NCI-H69 (cell line): ENCODE results near the gene CD151.

Experiments
- DNase-seq: peaks from one replicate; lab custom pipeline; 2025; lab: John Stamatoyannopoulos, UW

Gene CD151

DNA sequence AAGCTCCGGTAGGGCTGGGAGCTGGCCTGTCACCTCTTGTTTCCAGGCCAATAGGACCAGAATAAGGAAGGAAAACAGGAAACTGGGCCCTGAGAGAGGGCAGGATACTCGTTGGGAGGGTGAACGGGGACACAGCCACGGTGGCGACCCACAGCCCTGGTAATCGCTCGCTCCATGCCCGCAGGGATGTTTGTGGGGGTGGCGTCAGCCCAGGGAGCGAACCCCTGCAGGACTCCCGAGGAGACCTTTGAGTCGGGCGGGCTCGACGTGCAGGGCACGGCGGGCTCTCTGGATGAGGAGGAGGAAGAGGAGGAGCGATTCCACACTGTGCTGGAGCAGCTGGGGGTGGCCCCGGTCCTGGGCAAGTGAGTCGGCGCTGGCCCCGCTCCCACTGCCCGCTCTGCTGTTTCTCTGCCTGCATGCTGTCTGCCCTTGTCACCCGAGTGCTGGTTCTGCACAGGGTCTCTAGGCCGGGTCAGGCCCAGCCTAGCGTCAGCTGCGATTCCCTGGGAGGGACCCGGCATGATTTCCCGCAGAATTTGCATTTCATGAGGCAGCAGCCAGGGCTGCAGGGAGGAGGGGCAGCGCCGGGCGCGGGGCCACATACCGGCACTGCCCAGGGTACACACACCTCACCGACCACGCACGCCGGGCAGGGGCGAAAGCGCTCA is 3.4 kb upstream of the CD151 start:
- no peak for DNase-seq

DNA sequence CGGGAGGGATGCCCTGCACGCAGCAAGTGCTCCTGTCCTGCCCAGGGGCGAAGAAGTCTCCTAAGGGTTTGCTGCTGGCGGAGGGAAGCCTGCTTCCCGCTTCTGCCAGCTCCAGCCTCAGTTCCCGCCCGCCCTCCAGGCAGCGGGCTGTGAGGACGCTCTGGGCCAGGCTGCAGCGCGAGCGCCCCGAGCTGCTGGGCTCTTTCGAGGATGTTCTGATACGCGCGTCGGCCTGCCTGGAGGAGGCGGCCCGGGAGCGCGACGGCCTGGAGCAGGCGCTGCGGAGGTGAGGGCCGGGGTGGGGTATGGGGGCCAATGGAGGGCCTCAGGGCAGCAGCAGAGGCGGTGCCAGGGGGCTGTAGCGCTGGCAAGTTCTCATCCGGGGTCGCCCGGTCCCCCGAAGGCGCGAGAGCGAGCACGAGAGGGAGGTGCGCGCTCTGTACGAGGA is 2.9 kb upstream of the CD151 start:
- DNase-seq = peak; percentile 68

DNA sequence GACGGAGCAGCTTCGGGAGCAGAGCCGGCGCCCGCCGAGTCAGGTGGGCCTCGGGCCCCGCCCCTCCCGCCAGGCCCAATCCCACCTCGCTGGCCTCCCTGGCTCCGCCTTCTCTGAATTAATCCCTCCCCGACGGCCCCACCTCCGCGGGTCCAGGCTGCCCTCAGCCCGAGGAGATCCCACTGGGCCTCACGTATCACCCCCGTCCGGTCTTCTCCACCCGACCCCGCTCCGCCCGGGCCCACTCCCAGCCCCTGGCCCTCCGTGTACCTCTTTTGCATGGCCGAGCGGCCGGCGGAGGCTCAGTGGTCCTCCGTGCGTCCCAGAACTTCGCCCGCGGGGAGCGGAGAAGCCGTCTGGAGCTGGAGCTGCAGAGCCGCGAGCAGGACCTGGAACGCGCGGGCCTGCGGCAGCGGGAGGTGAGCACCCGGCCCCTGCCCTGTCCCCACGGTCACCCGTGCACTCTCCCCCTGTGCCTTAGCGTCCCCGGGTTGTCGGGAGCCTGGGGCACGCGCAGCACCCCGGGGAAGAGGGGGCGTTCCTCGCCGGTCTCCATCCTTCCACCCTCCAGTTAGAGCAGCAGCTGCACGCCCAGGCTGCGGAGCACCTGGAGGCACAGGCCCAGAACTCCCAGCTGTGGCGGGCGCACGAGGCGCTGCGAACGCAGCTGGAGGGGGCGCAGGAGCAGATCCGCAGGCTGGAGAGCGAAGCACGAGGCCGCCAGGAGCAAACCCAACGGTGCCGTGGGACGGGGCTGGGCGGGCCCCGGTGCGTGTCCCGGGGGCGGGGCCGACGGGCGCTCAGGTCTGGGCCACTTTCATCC is 2.2 kb upstream of the CD151 start:
- DNase-seq = peak; percentile 93

DNA sequence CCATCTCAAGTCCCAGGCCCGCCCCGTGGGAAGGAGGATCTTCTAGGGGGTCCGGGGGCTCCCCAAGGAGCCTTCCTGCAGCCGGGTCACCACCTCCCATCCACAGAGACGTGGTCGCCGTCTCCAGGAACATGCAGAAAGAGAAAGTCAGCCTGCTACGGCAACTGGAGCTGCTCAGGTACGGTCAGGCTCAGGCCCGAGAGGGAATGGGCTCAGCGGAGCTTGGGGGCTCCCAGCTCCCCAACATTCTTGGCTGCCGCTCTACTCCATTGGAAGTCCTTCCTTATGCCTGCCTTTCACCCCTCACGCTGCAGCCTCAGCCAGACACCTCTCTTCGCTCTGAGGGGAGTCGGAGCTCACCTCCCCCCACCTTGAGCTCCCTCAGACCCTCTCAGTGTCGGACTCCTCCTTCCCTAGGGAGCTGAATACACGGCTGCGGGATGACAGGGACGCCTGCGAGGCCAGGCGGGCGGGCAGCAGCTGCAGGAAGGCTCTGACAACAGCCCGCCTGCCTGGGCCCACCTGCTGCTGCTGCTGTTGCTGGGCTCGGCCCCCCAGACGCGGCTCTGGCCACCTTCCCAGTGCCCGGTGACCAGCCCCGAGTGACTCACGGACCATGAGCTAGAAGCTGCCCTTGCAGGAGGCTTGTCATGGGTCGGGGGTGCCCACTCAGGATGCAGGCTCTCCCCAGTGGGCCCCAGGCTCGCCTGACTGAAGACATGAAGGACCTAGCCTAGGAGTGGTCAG is 1.5 kb upstream of the CD151 start:
- DNase-seq = peak; percentile 70

DNA sequence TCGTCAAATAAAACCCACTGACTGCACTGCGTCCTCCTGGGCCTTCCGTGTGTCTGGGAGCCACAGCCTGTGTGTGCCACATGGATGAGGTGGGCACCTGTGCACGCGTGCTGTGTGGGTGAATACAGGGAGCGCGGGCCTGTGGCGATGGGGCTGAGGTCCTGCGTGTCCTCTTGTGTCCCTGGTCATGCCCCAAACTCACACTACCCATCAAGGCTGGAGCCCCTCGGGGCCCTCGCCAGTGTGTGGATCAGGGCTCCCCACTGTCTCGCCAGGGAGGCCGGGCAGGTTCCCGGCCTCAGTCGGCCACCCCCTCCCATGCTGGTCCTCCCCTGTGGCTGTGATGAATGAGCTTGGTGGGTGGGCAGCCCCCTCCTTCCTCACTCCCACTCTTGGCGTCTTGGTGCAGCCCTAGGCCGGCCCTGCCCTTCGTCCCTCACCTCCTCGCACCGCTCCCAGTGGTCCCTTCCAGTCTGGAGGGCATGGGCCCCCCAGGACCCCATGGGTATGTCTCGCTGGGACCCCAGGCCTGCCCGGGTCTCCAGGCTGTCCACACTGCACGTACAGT is 707 bp upstream of the CD151 start:
- no peak for DNase-seq

DNA sequence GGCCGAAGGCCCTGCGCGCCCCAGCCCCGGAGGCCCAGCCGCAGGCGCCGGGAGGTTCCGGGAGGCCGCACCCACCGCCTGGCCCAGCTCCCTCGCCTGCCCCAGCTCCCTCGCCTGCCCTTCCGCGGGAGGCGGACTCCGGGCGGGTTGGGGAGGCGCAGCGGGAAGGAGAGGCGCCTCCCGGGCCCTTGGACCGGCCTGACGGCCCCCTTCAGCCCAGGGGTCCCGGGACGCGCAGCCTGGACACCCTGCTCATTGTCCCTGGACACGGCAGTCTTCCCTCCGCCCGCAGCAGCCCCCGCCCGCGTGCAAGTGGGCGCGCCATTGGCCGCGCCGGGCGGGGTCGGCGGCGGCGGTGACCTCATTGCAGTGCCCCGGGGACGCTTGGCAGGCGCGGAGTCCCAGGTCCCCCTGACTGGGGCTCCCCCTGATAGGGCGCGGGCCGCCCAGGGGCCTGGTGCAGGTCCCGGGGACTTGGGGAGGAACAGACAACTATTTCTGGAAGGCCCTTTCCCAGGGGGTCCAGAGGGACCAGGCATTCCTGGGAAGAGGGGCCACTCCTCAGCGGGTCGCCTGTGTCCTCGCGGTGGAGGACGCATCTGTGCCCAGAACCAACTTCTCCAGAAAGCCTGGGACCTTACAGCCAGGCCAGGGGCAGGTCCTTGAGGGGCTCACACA is 501 bp downstream of the CD151 start:
- DNase-seq = peak; percentile 70

DNA sequence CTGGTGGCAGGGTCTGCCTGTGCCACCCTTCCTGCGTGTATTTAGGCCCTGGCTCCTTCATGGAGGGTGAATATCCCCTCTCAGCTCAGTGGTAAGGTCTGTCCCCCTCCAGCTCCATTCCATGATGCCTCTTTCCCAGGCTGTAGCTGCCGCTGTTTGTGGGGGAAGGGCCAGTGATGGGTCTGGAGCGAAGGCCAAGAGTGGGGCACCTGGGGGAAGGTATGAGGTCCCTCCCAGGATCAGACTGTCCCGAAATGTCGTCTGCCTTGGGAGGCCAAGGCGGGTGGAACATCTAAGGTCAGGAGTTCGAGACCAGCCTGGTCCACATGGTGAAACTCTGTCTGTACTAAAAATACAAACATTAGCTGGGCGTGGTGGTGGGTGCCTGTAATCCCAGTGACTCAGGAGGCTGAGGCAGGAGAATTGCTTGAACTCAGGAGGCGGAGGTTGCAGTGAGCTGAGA is 1.1 kb downstream of the CD151 start:
- peak; percentile 40 for DNase-seq

DNA sequence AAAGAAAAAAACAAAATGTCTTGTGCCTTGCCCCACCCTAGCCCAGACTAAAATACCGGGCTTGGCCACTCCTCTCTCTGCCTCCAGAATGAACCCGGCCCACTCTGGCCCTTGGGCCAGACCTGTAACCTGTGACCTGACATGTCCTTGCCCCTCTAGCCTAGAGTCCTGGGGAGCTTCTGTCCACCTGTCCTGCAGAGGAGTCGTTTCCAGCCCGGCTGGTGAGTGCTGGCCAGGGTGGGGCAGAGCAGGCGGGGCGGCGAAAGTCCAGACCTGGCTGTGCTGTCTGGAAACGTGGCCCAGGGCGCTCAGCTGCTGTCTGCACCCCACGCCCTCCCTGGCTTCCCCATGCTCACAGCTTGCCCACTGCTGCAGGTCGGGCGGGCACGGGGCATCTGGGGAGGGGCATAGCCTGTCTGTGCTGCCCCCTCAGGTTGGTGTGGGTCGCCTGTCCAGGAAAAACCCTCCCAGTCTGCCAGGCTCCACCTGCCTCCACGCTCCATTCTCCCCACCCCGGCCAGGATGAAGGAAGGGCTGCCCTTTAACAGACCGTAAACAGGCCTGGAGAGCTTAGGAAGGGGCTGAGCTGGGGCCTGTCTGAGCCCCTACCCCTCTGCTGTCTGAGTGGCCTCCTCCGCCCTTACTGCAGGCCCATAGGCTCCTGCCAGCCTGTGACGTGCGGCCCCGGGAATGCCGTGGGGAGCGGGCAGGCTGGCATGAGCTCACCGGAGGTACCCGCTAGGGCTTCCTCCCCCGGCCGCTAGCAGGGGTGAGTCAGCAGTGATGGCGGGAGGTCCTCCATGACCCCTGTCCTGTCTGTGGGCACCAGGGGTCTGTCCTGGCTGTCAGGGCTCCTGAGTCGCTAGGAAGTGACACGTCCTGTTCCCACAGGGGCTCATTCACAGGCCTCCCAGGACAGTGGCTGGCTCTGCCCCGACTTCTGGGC is 1.9 kb downstream of the CD151 start:
- DNase-seq = peak; percentile 48

DNA sequence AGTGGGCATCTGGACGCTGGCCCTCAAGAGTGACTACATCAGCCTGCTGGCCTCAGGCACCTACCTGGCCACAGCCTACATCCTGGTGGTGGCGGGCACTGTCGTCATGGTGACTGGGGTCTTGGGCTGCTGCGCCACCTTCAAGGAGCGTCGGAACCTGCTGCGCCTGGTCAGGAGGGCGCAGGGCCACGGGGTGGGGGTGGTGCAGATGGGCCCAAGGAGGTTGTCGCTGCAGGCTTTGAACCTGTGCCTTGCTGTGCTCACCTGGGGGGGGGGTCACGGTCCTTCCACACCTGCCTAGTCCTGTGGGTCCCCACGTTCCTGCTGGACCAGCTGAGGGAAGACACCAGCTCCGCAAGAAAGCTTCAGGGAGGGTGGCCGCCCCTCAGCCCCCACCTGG is 3.5 kb downstream of the CD151 start:
- no peak for DNase-seq

DNA sequence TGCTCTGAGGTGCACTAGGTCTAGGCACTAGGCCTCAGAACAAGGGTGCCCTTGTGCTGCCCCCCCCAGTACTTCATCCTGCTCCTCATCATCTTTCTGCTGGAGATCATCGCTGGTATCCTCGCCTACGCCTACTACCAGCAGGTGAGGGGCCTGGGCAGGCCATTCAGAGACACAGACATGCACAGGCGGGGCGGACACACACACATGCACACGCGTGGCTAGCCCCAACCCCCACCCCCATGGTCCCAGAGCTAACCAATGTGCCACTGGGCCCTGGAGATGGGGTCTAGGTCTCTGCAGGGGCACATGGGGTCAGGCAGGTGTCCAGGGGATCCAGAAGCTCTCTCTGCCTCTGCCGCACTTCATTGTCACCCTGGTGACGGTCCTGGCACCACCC is 3.9 kb downstream of the CD151 start:
- DNase-seq = no peak

DNA sequence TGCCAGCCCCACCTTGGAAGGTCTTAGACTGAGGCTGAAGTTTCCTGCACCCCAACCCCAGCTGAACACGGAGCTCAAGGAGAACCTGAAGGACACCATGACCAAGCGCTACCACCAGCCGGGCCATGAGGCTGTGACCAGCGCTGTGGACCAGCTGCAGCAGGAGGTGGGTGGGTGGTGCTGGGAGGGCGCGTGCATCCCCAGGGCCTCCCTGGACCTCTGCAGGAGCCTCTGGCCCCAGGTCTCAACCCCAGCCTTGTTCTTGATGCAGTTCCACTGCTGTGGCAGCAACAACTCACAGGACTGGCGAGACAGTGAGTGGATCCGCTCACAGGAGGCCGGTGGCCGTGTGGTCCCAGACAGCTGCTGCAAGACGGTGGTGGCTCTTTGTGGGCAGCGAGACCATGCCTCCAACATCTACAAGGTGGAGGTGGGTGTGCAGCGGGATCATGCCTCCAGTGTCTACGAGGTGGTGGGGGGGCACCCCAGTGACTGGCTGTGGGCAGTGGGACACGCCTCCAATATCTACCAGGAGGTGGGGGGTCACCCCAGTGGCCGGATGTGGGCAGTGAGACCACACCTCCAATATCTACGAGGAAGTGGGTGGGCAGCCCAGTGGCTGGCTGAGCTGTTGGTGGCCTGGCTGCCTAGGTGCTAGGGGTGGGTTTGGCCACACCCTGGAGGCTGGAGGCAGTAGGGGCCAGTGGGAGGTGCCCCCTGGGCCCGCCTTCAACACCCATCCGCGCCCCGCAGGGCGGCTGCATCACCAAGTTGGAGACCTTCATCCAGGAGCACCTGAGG is 4.6 kb downstream of the CD151 start:
- no peak for DNase-seq

DNA sequence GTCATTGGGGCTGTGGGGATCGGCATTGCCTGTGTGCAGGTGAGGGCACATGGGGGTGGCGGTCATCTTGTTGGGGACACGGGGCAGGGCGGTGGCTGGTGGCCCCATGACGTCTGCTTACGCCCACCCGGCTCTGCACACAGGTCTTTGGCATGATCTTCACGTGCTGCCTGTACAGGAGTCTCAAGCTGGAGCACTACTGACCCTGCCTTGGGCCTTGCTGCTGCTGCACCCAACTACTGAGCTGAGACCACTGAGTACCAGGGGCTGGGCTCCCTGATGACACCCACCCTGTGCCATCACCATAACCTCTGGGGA is 5.2 kb downstream of the CD151 start:
- no peak for DNase-seq

DNA sequence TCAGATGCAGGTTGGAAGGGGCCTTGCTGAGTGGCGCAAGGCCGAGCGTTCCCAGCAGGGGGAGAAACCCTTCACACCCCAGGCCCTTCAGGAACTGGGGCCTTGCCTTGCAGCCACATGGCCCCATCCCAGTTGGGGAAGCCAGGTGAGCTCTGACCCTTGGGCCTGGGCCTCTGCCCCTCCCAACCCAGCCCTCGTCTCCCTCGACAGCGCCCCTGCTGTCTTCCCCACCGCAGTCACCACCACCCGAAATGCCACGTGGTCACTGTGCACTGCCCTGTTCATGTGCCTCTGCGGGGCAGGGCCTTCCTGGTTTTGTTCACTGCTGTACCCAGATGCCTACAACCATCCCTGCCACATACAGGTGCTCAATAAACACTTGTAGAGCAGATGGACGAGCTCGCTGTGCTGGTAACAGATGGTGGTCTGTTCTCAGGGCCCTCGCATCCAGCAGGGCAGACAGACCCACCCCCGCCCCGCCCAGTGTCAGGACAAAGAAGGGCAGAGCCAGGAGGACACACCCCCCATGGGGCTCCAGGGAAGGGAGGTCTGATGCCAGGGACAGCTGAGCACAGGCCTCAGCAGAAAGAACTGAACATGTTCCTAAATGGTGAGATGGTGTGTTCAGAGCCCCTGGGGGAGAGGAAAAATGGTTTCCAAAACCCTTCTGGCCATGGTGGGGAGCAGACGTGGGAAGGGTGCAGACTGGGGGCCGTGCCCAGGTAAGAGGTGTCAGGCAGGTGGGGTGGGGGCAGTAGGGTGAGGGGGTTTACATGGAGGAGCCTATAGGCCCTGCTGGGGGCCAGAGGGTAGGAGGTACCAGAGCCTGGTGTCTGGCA is 5.9 kb downstream of the CD151 start:
- peak; percentile 88 for DNase-seq

DNA sequence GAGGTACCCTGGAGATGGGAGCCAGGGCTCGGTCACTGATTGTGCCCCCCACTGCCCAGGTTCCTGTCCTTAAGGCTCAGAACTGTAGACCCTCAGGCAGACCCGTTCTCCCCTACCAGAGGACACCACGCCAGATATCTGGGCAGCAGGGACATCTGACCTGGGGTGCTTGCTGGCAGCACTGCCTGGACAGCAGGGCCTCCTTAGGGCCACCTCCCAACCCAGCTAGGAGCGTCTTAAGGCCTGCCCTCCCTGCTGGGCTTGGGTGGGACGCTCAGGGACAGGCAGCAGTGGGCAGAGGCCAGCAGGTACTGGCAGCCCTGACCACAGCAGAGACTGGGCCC is 6.5 kb downstream of the CD151 start:
- DNase-seq = no peak

DNA sequence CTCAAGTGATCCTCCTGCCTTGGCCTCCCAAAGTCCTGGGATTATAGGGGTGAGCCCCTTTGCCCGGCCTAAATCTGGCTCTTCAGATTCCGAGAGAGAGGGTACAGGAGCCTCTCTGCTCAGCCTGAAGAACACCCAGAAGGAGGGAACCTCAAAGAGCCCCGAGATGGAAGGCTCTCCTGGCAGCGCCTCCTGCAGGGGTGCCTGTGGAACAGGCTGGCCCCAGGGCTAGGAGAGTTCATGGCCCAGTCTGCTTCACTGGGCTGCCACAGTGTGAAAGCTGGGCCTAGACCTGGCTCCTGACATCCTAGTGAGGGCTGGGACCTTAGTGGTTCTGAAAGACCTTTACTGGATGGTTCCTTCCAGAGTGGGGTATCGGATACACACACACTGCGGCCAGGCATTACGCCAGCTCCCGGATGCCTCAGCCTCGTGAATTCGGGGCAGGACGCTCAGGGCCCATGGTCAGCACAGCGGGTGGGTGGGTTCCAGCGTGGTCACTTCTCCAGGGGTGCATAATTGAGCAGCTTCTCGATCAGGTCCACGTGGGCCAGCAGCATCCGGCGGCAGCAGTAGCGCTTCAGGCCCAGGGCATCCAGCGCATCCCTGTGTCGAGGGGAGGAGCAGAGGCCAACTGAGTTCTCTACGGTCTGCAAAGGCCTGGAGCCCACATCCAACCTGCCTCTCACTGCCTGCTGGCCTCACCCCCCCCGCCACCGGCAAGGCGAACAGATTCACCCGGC is 7.3 kb downstream of the CD151 start:
- no peak for DNase-seq

DNA sequence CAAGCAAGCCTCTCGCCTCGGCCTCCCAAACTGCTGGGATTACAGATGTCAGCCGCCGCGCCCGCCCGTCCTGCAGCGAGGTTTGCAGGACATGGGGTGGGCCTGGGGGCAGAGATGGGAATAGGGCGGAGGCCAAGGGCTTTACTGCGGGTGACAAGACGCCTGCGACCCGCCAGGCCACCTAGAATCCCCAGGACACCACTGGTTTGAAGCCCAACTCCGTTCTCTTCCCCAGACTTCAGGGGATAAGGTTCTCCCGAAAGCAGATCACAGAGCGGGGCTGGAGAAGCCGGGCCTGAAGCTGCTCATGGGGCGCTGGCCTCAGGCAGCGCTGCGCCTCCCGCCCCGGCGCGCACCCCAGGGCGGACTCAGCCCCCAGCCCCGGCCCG is 9.2 kb downstream of the CD151 start:
- DNase-seq = peak; percentile 59

DNA sequence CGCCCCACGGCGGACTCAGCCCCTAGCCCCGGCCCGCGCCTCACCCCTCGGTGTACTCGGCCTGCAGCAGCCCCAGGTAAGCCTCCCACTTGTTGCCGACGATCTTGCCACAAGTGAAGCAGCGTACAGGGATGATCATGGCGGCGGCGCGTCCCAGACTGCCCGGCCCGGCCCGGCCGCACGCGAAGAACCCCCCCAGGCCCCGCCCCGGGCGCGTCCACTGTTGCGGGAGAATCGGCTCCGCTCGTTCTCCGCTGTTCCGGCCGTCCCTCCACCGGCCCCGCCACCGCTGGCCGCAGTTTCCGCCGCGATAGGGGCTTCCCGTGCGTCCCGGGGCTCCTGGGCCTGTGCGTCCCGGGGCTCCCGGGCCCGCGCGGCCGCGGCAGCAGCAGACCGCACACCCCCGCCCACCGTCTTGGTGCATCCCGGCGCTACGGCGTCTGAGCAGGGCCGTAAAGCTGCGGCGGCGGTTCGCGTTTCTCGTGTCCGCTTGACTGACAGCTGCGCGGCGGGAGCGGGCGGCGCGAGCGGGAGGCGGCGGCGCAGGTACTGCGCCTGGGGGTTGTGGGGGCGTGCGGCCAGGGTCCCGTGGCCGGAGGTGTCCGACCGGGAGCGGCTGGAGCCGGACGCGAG is 9.7 kb downstream of the CD151 start, which contains the start of the genes POLR2L and TSPAN4:
TSS of gene POLR2L (minus strand) at position 160 of the 633 bp plus-strand sequence. CDS start at position 139, 21 bp downstream.
TSS of gene TSPAN4 (plus strand) at position 483 of the 633 bp plus-strand sequence. CDS start 7,453 bp downstream, outside the sequence.
- DNase-seq = peak; percentile 96
